ENCODE measurements around the gene SGIP1. TPM values are rescaled to one million over a fixed set of nuclear protein-coding genes. Genes with fewer than 3 reads are reported as not detected.

SGIP1 gene, protein sequence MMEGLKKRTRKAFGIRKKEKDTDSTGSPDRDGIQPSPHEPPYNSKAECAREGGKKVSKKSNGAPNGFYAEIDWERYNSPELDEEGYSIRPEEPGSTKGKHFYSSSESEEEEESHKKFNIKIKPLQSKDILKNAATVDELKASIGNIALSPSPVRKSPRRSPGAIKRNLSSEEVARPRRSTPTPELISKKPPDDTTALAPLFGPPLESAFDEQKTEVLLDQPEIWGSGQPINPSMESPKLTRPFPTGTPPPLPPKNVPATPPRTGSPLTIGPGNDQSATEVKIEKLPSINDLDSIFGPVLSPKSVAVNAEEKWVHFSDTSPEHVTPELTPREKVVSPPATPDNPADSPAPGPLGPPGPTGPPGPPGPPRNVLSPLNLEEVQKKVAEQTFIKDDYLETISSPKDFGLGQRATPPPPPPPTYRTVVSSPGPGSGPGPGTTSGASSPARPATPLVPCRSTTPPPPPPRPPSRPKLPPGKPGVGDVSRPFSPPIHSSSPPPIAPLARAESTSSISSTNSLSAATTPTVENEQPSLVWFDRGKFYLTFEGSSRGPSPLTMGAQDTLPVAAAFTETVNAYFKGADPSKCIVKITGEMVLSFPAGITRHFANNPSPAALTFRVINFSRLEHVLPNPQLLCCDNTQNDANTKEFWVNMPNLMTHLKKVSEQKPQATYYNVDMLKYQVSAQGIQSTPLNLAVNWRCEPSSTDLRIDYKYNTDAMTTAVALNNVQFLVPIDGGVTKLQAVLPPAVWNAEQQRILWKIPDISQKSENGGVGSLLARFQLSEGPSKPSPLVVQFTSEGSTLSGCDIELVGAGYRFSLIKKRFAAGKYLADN
- not detected in 5 replicates for total RNA-seq (2022; extraction: Qiagen RNA extraction; ENCODE audit: low read depth)

DNA sequence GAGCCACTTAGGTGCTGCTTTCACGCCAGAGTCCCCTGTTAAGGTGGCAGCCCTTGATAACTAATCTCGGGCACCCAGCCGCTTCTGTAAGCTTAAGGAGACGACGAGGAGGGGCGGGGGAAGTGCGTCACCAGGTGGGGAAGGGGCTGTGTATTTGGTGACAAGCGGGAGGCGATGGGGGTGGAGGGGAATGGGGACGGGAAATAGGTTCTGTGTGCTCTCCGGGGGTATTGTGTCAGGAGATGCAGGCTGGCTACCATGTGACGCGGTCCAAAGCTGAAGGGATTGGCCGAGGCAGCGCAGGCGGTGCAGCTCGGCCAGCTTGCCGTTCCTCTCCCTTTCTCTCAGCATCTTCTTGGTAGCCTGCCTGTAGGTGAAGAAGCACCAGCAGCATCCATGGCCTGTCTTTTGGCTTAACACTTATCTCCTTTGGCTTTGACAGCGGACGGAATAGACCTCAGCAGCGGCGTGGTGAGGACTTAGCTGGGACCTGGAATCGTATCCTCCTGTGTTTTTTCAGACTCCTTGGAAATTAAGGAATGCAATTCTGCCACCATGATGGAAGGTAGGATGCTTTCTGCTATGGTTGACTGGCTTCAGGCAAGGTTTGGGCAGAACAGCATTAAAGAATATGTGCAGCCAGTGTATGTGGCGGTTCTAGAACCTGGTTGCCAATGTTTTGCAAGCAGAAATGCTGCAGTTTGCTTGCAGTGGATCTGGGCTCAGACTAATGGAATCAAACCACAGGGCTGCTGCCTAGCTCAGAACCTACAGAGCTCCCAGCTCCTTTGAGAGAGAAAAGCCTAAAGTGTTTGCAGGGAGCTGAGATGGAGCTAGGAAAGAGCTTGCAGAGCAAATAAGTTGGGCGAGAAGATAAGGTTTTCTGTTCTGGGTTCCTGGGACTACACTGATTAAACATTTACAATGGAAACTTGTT lies at the start of gene SGIP1:
TSS of gene SGIP1 (plus strand) at position 350 of the 937 bp plus-strand sequence. CDS start at position 556, 206 bp downstream.

DNA sequence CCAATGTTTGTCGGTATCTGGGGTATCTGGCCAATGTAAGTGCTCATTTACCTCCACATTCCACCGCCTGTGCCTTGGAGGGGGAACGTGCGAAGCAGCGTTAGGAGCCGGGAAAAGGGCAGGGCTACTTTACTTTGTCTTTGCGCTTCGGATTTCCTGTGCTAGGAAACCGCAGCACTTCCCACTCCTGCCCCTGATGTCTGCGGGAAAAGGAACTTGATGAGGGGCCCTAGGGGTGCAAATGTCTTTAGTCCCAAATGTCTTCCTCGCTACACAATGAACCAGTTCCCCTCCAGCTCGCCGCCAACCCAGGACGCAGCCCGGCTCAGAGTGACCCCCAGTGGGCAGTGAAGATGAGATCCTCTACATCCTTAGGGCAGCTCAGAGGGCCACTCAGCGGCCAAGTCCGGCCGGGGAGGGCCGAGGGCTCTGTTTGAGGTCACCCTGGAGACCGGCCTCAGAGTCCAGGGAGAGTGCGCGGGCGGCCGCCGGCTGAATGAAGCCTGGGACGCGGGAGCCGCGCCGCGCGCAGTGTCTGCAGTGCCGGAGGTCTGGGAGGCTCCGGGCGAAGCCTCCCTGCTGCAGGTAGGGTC lies 218.1 kb downstream of the SGIP1 start, which contains the start of gene DYNLT5:
TSS of gene DYNLT5 (plus strand) at position 460 of the 593 bp plus-strand sequence. CDS start 2,200 bp downstream, outside the sequence.

Other genes with a start within 250 kb of the SGIP1 start
- gene DYNLT5, start 218.3 kb downstream of the SGIP1 start, total RNA-seq (2022; extraction: Qiagen RNA extraction; ENCODE audit: low read depth): not detected in 5 replicates

Data from A549 treated with ZK216348 at 1 μM for 4 hours (cell line).